HG03064 (cell line): Measurements from ENCODE around the gene EZR.
"Not testable (repeated sequence)": the region's sequence is repeated elsewhere in the genome, so short reads cannot be mapped to it uniquely, and the experiment has no call there.

Source experiments
- ATAC-seq: cut with Tn5 transposase; IDR thresholded peaks from one replicate; pipeline ENCODE4 v1.9.1; 2021; ENCODE audit warnings: low read depth; ENCODE audit not compliant: unreplicated experiment

The EZR gene

DNA sequence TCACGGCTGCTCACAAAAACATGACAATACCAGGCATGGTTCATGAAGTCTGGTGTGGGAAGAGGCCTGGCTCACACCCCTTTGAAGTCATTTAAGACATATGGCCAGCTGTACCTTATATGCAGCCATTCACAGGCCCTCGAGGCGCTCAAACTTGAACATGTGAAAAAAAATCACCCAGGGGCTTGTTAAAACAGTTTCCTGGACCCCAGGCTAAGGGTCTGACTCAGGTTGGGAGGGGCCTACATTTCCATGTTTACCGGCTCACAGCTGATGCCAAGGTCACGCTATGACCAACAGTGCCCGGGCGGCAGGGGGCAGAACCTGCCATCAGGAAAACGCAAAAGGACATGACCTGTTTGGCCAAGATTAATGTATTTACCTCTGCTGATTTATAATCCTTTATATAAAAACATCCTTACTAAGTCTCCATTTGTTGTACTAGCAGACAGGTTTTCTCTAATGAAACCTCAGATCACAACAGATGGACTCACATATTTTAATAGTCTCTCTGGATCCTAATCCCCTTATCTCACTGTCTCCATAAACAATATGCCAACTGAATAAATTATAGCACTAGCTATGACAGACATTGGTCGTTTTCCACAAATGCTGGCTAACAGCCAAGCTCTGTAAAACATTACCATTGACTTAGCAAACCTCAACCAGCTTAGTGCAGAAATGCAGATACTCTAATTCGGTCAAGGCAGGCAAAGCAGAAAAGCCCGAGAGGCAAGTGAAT, 19.9 kb downstream of the EZR start:
- no peak for ATAC-seq

DNA sequence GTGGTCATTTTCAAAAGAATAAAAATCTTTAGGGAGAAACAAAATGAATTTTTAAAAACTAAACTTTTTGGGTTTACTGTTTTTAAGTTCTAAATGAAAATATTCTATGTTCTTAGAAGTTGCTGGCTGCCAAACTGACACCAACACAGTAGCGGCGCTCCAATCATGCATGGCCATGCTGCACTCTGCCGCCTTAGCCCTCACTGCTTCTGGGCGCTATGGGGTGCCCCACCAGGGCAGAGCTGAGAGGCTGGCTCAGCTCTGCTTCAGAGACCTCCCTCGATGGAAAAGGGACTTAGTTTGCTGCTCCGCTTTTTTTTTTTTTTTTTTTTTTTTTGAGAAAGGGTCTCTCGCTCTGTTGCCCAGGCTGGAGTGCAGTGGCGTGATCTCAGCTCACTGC, 20.9 kb downstream of the EZR start:
- ATAC-seq = no peak

DNA sequence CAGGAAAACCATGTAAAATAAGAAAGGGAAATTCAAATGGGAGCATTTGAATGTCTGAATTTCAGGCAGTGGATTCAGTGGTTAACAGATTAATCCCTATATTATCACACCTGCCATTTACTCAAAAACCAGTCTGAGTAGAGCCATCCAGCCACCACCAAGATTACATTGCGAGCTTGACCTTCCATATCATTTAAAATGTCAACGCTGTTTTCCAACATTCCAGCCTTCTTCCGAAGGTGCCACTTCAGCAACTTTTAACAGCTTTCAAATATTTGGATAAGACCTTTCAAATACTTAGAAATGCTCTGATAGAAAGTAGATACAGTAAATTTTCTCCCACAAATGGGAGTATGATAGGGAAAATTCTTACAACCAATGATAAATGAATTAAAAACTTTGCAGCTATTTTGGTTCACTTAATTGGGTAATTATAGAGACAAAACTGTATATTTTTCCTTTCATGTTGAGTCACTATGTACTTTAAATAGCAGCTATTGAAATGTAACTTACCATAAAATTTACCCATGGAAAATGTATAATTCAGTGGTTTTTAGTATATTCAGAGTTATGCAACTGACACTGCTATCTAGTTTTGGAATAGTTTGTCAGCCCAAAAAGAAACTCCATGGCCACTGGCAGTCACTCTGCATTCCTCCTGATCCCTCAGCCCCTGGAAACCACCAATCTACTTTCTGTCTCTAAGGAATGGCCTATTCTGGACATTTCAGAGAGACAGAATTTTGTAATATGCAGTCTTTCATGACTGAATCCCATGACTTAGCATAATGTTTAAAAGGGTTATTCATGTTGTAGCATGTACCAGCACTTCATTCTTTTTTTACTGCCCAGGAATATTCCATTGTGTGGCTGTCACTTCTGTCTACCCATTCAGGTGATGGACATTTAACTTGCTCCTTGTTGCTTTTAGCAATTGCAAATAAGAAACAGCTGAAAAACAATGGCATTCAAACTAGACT, 21.5 kb downstream of the EZR start:
- no peak for ATAC-seq

DNA sequence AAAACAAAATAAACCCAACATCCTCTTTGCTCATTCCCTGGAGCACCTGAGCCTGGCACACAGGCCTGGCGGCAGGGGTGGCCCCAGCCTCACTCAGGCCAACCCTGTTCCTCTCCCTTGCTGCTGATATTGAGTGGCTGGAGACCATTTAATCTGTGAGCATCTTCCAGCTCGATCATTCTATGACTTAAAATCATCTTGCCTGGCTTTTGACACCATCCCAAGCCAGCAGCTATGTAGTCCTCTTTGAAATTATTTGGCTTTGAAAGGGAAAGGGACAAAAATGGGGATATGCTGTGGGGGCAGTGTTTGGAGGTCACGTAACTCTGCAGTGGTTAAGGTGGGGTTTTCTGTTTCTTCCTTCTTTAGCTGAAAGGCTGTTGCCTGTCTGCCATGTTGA, 22.8 kb downstream of the EZR start:
- no peak for ATAC-seq

DNA sequence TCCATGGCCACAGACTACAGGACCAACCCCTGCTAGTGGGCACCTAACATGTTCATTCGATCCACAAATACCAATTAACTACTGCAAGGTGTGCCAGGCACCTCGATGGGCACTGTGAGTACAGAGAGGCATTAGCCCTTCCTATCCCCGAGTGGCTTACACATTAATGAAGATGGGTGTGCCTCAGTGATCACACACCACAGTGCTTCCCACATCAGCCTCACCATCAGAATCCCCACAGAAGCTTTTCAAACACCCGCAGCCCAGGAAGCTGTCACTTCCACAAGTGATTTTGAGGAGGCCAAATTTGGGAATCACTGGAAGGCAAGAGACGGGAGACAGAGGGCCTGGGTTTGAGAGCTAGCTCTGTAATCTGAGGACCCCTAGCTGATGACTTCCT, 23.7 kb downstream of the EZR start:
- no peak for ATAC-seq

DNA sequence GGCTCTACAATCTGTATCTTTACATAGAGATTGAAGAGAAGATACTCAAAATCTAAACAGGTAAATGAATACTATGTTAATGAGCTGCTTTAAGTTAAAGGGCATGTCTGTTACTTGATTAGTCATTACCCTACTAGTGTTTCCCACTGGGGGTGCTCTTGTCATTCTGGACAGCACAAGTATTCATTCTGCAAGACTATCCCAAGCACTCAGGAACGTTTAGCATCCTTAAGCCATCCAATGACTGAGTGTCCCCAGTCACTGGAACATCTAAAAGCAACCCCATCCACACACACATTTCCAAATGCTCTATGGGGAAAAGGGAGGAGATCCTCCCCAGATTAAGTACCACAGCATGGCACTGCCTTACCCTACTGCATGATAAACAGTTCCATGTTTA, 25.7 kb downstream of the EZR start:
- ATAC-seq = peak; percentile 42

DNA sequence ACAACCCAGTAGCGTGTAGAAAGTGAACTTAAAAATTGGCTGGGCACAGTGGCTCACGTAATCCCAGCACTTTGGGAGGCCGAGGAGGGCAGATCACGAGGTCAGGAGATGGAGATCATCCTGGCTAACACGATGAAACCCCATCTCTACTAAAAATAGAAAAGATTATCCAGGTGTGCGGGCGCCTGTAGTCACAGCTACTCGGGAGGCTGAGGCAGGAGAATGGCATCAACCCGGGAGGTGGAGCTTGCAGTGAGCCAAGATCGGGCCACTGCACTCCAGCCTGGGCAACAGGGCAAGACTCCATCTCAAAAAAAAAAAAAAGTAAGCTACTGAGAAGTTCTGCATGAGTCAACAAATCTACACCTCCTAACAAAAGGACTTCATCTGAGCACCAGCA, 26.7 kb downstream of the EZR start:
- not testable (repeated sequence) for ATAC-seq

DNA sequence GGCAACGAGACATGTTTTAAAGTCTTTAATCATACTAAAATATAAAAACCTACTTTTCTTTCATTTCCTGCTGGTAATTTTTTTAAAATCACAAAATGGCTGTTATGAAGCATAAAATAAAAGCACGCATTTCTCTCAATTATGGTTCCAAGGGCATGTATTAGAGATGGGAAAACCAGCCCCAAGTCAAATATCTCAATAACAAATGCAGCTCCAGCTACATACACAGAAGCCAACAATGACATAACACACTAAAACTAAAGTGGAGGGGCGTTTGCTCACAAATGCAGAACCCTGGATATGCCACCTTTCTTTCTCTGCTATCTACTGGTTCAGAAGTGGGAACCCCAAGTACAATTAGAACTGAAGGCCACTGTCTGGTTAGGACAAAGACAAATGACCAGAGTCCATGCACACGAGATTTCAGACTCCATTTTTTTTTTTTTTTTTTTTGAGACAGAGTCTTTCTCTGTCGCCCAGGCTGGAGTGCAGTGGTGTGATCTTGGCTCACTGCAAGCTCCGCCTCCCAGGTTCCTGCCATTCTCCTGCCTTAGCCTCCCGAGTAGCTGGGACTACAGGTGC, 27.8 kb downstream of the EZR start:
- no peak for ATAC-seq

DNA sequence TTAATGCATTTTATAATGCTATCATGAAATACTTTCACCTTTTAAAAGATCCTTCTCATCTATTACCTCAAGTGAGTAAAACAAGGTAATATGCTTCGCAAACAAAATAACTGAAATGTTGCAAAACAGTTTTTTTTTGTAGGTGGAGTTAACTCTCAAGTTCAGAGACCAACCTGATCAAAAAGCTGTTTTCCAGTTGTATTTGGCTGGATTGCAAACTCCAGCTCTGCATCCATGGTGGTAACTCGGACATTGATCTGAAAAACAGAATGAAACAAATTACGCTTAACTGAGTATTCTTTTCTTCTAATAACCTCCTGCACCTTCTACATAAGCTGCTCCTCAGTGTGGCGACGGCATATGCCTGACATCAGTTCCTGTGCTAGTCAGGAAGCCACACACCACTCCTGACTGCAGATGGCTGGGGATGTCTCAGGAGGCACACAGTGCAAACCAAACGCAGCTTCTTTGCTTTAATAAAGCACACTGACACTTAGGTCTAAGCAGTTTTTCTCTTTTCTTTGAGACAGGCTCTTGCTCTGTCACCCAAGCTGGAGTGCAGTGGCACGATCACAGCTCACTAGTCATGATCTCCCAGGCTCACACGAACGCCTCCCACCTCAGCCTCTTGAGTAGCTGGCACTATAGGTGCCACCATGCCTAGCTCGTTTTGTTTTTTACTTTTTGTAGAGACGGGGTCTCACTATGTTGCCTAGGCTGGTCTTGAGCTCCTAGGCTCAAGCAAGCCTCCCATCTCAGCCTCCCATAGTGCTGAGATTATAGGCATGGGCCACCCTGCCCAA, 29.9 kb downstream of the EZR start:
- peak; percentile 51 for ATAC-seq

DNA sequence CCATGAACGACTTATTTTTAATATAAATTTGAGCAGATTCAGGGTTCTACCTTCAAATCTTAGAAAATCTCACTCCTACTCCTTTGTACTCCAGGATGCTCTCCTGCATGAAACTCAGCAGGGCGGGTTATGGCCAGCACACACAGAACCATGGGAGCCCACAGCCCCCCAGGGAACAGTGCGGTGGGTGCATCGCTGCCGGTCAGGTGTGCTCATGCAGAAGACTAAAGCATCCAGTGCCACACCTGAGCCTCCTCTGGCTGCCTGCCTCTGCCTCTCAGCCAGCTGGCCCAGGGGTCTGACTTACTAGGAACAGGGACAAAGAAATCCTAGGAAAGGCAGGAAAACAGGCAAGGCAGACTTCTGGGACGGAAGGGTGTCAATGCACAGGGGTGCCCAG, 31.8 kb downstream of the EZR start:
- ATAC-seq = no peak

DNA sequence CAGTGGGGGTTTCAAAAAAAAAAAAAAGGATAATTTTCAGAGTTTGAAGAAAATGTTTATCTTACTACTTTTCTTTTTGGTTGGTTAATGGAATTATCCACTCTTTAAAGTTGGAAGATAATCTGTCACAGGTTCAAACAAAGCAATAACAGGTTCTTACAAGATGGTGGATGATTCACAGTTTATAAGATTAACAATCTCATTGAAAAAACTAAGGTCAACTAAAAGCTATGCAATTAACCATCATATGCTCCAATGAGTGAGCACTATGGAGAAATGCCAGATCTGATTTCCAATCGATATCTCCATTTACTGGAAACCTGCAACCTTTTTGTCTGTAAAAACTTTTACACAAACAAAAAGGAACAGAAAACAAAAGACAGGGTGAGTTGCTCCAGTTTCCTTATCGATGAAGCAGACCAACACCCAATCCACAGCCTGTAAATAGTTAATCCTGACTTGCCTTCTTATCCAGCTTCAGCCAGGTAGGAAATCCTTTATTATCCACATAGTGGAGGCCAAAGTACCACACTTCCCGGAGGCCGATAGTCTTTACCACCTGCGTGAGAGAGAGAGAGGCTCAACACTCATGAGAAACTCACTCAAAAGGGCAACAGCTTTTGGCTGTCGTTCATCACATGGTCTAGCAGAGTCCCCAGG, 32.4 kb downstream of the EZR start:
- no peak for ATAC-seq

DNA sequence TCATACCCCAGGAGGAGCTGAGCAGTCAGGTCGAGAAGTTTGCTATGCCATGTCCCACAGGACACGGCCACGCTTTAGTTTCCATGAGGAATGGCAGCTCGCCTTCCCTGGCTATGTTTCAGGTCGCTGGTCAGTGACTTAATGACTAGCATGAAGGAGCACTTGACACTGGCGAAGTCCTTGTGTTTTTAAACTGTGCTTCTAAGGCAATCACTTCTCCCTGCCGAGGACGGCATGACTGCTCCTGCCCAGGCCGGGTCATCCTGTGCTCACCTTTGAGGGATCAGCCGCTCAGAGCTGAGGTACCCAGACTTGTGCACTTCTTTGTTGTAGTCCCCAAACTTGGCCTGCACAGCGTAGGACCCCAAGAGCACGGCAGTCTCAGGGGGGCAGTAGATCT, 34.1 kb downstream of the EZR start:
- no peak for ATAC-seq

DNA sequence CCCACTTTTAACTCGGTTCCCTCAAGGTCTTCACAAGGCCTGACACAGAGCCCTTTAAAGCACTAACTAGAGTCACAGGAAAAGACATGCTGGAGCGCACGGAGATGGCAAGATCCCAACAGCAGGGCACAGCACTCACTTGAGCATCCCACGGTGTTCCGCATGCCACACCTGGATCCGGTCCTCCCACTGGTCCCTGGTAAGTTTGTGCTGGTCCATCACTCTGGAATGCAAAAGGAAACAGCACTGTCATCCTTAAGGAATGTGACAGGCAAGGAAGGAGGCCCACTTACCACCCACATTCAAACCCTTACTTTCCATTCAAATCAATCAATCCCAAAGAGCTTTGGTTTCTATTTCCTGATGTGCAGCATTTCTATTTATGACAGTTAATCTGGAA, 34.7 kb downstream of the EZR start:
- no peak for ATAC-seq

DNA sequence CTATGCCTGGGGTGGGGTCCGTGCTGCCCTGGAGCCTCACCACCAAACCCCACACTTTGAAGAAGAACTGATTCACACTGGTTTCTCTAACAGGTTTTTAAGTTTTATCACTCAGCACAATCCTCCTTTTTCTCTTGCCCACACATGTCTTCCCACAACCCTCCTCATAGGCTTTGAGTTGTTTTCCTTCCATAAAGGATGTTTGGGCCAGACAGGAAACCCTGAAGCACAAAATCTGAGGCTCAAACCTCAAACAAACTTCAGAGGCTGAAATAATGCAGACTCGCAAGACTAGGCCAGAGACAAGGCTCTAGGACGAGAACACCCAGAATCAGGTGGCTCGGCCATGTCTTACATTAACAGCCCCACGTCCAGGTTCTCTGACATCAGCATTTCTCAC, 35.3 kb downstream of the EZR start:
- no peak for ATAC-seq

DNA sequence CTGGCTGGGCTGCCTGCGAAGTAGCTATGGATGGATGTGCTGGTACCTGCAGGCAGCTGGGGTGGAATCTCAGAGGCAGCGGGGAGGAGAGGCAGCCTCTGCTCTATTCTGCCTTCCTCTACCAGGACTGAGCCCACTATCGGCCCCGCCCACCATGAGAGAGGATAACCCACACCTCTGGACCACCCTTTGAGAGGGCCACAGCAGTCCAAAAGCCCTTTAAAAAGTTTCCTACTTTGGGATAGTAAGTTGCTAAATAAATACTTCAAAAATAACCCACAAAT, 36.1 kb downstream of the EZR start:
- no peak for ATAC-seq

DNA sequence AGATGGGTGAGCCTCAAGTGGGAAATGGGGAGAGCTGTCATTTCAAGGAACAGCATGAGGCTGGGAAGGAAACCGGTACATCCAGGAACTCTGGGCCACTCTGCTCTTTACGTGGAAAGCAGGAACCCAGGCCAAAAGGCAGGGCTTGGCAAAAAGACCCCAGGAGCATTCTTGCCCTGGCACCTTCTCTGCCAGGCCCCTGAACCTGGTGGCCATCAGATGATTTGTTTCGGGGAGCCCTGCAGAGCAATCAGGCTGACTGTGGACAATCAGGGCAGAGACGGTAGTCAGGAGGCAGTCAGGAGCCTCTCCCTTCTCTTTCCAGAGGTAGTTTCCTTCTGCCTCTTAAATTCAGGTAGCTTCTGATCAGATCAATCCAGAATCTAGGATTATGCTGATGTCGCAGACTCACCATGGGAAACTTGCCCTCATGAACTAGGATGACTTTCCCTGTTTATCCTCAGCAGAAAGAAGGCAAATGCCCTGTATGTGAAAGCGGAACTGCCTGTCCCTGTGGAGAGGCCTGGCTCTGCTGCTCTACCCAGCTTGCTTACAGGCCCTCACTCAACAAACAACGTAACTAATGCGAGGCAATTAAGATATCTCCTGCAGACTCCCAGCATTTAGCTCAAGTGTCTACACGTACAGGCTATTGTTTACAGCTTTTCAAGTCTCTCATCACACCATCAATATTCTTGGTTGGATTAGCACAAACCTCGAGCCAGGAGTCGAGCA, 36.6 kb downstream of the EZR start:
- ATAC-seq = no peak

DNA sequence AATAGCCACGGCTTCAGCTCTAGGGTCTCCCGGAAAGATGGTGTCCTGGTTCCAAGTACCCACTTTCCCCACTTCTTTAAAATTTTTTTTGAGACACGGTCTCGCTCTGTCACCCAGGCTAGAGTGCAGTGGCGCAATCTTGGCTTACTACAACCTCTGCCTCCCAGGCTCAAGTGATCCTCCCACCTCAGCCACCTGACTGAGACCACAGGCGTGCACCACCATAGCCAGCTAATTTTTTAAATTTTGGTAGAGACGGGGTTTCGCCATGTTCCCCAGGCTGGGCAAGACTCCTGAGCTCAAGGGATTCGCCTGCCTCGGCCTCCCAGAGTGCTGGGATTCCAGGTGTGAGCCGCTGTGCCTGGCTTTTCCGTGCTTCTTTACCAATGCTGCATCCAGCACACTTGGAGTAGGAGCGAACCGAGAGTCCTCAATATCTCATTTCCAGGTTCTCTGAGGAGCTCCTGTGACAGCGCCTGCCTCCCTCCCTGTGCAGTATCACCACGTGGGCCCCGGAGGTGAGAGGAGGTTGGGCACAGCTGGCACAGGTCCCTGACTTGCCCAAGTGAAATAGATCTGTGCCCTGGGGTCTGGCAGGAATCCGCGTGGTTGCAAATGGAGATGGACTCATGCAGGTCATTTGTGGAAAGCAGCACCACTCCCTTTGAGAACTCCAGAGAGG, 37.3 kb downstream of the EZR start:
- ATAC-seq = no peak

DNA sequence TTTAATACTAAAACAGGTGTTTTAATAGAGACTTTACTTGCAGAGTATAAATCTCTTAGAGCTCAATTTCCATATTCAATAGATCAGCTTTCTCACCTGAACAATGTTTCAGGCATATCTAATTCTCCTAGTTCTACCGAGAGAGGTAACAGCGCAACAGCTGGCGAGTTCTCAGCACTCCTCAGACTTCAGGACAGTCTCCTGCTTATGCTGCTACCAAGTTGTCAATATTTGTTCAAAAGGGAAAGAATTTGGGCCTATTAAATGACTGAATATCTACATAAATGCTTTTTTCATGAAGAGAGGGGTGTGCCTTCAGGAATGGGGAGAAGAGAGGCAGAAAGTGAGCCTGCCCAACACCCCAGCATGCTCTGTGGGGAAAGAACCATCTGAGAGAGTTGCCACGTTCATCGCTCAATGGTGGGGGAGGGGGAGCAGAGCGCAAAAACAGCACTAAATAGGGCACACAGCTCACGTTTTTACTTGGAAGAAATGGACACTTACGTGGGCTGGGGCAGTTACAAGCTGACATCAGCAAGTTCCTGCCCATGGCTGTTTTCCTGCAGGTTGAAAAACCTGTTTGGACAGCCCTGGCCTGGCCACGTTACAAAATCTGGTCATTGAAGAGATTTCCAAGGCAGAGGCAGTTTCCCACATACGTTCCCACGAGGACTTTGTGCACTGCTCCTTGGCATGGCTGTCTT, 38.0 kb downstream of the EZR start:
- no peak for ATAC-seq
